Vagina (tissue), 2 donors: ENCODE results near the gene KCNK17. TPM values are rescaled to one million over a fixed set of nuclear protein-coding genes. Genes with fewer than 3 reads are reported as not detected.

Source experiments
- DNase-seq, 2 donors: peaks; one replicate each; pipeline ENCODE4 v3.0.0-alpha.2; 2017; ENCODE audit errors: extremely low spot score in 2 of 2
- H3K27ac ChIP-seq: fragments of 200-600 bp; sonication (generic); one replicate; pipeline ENCODE4 v1.5.1; 2019
- H3K27me3 ChIP-seq: fragments of 200-600 bp; sonication (generic); one replicate; pipeline ENCODE4 v1.5.1; 2019
- H3K36me3 ChIP-seq, 2 donors: fragments of 200-600 bp; sonication (generic); one replicate each; pipeline ENCODE4 v1.5.1; 2017 to 2019
- H3K4me1 ChIP-seq: fragments of 200-600 bp; sonication (generic); one replicate; pipeline ENCODE4 v1.5.1; 2019
- H3K4me3 ChIP-seq, 2 donors: fragments of 200-600 bp; sonication (generic); 1 replicate in 1 of 2; 2 replicates in 1 of 2; pipeline ENCODE4 v1.5.1; 2016 to 2019
- H3K9me3 ChIP-seq: fragments of 200-600 bp; sonication (generic); one replicate; pipeline ENCODE4 v1.5.1; 2019
- CTCF ChIP-seq, 3 experiments: fragments of 450-650 bp in 2 of 3; fragments of 200-600 bp in 1 of 3; sonication (generic) in 1 of 3; IDR thresholded peaks; one replicate each; pipeline ENCODE4 v1.5.1; 2017 to 2019; ENCODE audit warnings: antibody characterized with exemption in 3 of 3, mild to moderate bottlenecking in 2 of 3, moderate library complexity in 2 of 3
- POLR2A ChIP-seq, 2 donors: fragments of 450-650 bp; IDR thresholded peaks; one replicate each; pipeline ENCODE4 v1.6.1; 2017; ENCODE audit warnings: antibody characterized with exemption in 2 of 2, mild to moderate bottlenecking in 2 of 2, moderate library complexity in 2 of 2
- POLR2AphosphoS5 ChIP-seq, 2 donors: sonication (generic); formaldehyde crosslinking; IDR thresholded peaks; one replicate each; pipeline ENCODE4 v1.9.0; 2017; ENCODE audit warnings: antibody characterized with exemption in 2 of 2, mild to moderate bottlenecking in 2 of 2, low read depth in 1 of 2; ENCODE audit not compliant: insufficient read depth in 1 of 2
- intact Hi-C: fragments of 100-400 bp; cut with DNase I; formaldehyde crosslinking; loops from one replicate; pipeline ENCODE4 v1.15.1; 2023
- total RNA-seq: library from RNA; depleted of rRNA; stranded (reverse); fragments of >200 nt; gene quantifications from one replicate; pipeline ENCODE4 v1.2.3, GENCODE V29; 2016

The KCNK17 gene
- total RNA-seq, 1 donor from 2014 or later: not detected

- Histone ChIP-seq H3K4me3 (no peak overlapping the region), H3K4me1 (no peaks in the 10 kb centered on the region)
- TF ChIP-seq POLR2A (IDR thresholded peaks at IDR 0.05): no peak
- no peak for TF ChIP-seq CTCF (IDR thresholded peaks at IDR 0.05)
- TF ChIP-seq POLR2AphosphoS5 (IDR thresholded peaks at IDR 0.05; ENCODE audit: insufficient read depth in 1 of 2, low read depth in 1 of 2): no peak
These were observed 59.2 kb downstream of the KCNK17 start for GRCh38 chr6:39254999-39255535.

GRCh38 chr6:39251406-39251805, 62.8 kb downstream of the KCNK17 start:
- DNase-seq: no peak
- H3K9me3 ChIP-seq: no peaks in the 10 kb centered on the region
- no peaks in the 10 kb centered on the region for H3K4me1 ChIP-seq
- intact Hi-C loops: no loop called here
- no peak overlapping the region for H3K27ac ChIP-seq
- no peak for TF ChIP-seq CTCF (IDR thresholded peaks at IDR 0.05)
- TF ChIP-seq POLR2AphosphoS5 (IDR thresholded peaks at IDR 0.05; ENCODE audit: insufficient read depth in 1 of 2, low read depth in 1 of 2): no peak
- no peak for TF ChIP-seq POLR2A (IDR thresholded peaks at IDR 0.05)
- no peaks in the 10 kb centered on the region for H3K36me3 ChIP-seq
- no peak overlapping the region for H3K4me3 ChIP-seq
- no peaks in the 10 kb centered on the region for H3K27me3 ChIP-seq

More at GRCh38 chr6:39254999-39255535, 59.2 kb downstream of the KCNK17 start:
- H3K27ac ChIP-seq: no peak overlapping the region
- H3K9me3 ChIP-seq: no peaks in the 10 kb centered on the region
- H3K36me3 ChIP-seq: no peaks in the 10 kb centered on the region
- no peak for DNase-seq
- H3K27me3 ChIP-seq: no peaks in the 10 kb centered on the region
- intact Hi-C loops: no loop called here

GRCh38 chr6:39250507-39250906, 63.7 kb downstream of the KCNK17 start:
- no peaks in the 10 kb centered on the region for H3K27me3 ChIP-seq
- no peaks in the 10 kb centered on the region for H3K9me3 ChIP-seq
- no peaks in the 10 kb centered on the region for H3K36me3 ChIP-seq
- DNase-seq: no peak
- intact Hi-C loops: no loop called here
- no peaks in the 10 kb centered on the region for H3K4me1 ChIP-seq
- H3K27ac ChIP-seq: no peak overlapping the region
- no peak for TF ChIP-seq POLR2A (IDR thresholded peaks at IDR 0.05)
- no peak for TF ChIP-seq CTCF (IDR thresholded peaks at IDR 0.05)
- TF ChIP-seq POLR2AphosphoS5 (IDR thresholded peaks at IDR 0.05; ENCODE audit: insufficient read depth in 1 of 2, low read depth in 1 of 2): no peak
- no peak overlapping the region for H3K4me3 ChIP-seq

GRCh38 chr6:39249278-39249677, 64.9 kb downstream of the KCNK17 start:
- Histone ChIP-seq H3K36me3 (no peaks in the 10 kb centered on the region), H3K4me3 (no peak overlapping the region), H3K9me3 (no peaks in the 10 kb centered on the region), H3K27ac (no peak overlapping the region), H3K4me1 (peaks cover 2% of the 10 kb centered on the region), H3K27me3 (no peaks in the 10 kb centered on the region)
- DNase-seq: no peak
- intact Hi-C loops: no loop called here
- TF ChIP-seq CTCF (IDR thresholded peaks at IDR 0.05): no peak
- no peak for TF ChIP-seq POLR2AphosphoS5 (IDR thresholded peaks at IDR 0.05; ENCODE audit: insufficient read depth in 1 of 2, low read depth in 1 of 2)
- no peak for TF ChIP-seq POLR2A (IDR thresholded peaks at IDR 0.05)

Other genes with a start within 250 kb of the KCNK17 start
- 10.6 TPM for gene SAYSD1, start 199.2 kb downstream of the KCNK17 start, total RNA-seq
- gene KCNK5, start 84.9 kb downstream of the KCNK17 start, total RNA-seq: 16.7 TPM
- not detected for gene KCNK16, start 8.3 kb upstream of the KCNK17 start, total RNA-seq